ENCODE results near the gene ENO3. TPM values are rescaled to one million over a fixed set of nuclear protein-coding genes. Genes with fewer than 3 reads are reported as not detected.

Gene ENO3
- total RNA-seq, 1 experiment from 2014 or later, result not detected

Other genes starting within 250 kb of the ENO3 start
- gene PELP1, start 247.0 kb upstream of the ENO3 start, total RNA-seq (2014; rRNA removed; shearing (Covaris generic); ENCODE audit: low replicate concordance), result 13.6 and 15.7 TPM in 2 replicates
- 5.7 and 10.5 TPM in 2 replicates for gene ARRB2, start 240.5 kb upstream of the ENO3 start, total RNA-seq (2014; rRNA removed; shearing (Covaris generic); ENCODE audit: low replicate concordance)
- gene MED11, start 219.7 kb upstream of the ENO3 start, total RNA-seq (2014; rRNA removed; shearing (Covaris generic); ENCODE audit: low replicate concordance), result 13.2 and 19.4 TPM in 2 replicates
- 0.30 and 0.33 TPM in 2 replicates for gene ZMYND15, start 211.3 kb upstream of the ENO3 start, total RNA-seq (2014; rRNA removed; shearing (Covaris generic); ENCODE audit: low replicate concordance)
- 1.8 and 3.7 TPM in 2 replicates for gene CXCL16, start 211.2 kb upstream of the ENO3 start, total RNA-seq (2014; rRNA removed; shearing (Covaris generic); ENCODE audit: low replicate concordance)
- gene TM4SF5, start 179.2 kb upstream of the ENO3 start, total RNA-seq (2014; rRNA removed; shearing (Covaris generic); ENCODE audit: low replicate concordance), result not detected in 2 replicates
- not detected in 2 replicates for gene VMO1, start 164.8 kb upstream of the ENO3 start, total RNA-seq (2014; rRNA removed; shearing (Covaris generic); ENCODE audit: low replicate concordance)
- not detected in 2 replicates for gene GLTPD2, start 162.2 kb upstream of the ENO3 start, total RNA-seq (2014; rRNA removed; shearing (Covaris generic); ENCODE audit: low replicate concordance)
- gene PSMB6, start 155.0 kb upstream of the ENO3 start, total RNA-seq (2014; rRNA removed; shearing (Covaris generic); ENCODE audit: low replicate concordance), result 149 and 177 TPM in 2 replicates
- gene PLD2, start 144.0 kb upstream of the ENO3 start, total RNA-seq (2014; rRNA removed; shearing (Covaris generic); ENCODE audit: low replicate concordance), result 3.7 and 5.8 TPM in 2 replicates
- gene MINK1, start 117.8 kb upstream of the ENO3 start, total RNA-seq (2014; rRNA removed; shearing (Covaris generic); ENCODE audit: low replicate concordance), result 15.1 and 19.1 TPM in 2 replicates
- gene C17orf107, start 51.6 kb upstream of the ENO3 start, total RNA-seq (2014; rRNA removed; shearing (Covaris generic); ENCODE audit: low replicate concordance), result 0.16 and 0.94 TPM in 2 replicates
- 0.07 TPM in 1 of 2 replicates, not detected in the other for gene CHRNE, start 48.0 kb upstream of the ENO3 start, total RNA-seq (2014; rRNA removed; shearing (Covaris generic); ENCODE audit: low replicate concordance)
- gene GP1BA, start 18.8 kb upstream of the ENO3 start, total RNA-seq (2014; rRNA removed; shearing (Covaris generic); ENCODE audit: low replicate concordance), result not detected in 2 replicates
- 48.0 and 87.3 TPM in 2 replicates for gene SLC25A11, start 11.1 kb upstream of the ENO3 start, total RNA-seq (2014; rRNA removed; shearing (Covaris generic); ENCODE audit: low replicate concordance)
- gene RNF167, start 10.9 kb upstream of the ENO3 start, total RNA-seq (2014; rRNA removed; shearing (Covaris generic); ENCODE audit: low replicate concordance), result 20.4 and 29.9 TPM in 2 replicates
- gene PFN1, start 2.6 kb upstream of the ENO3 start, total RNA-seq (2014; rRNA removed; shearing (Covaris generic); ENCODE audit: low replicate concordance), result 182 and 263 TPM in 2 replicates
- gene SPAG7, start 16.7 kb downstream of the ENO3 start, total RNA-seq (2014; rRNA removed; shearing (Covaris generic); ENCODE audit: low replicate concordance), result 32.2 and 88.3 TPM in 2 replicates
- 1.9 and 5.6 TPM in 2 replicates for gene CAMTA2, start 36.6 kb downstream of the ENO3 start, total RNA-seq (2014; rRNA removed; shearing (Covaris generic); ENCODE audit: low replicate concordance)
- gene INCA1, start 46.4 kb downstream of the ENO3 start, total RNA-seq (2014; rRNA removed; shearing (Covaris generic); ENCODE audit: low replicate concordance), result not detected in 2 replicates
- gene KIF1C, start 46.8 kb downstream of the ENO3 start, total RNA-seq (2014; rRNA removed; shearing (Covaris generic); ENCODE audit: low replicate concordance), result 19.1 and 58.1 TPM in 2 replicates
- not detected in 2 replicates for gene SLC52A1, start 84.3 kb downstream of the ENO3 start, total RNA-seq (2014; rRNA removed; shearing (Covaris generic); ENCODE audit: low replicate concordance)
- 0.40 and 1.4 TPM in 2 replicates for gene ZFP3, start 127.3 kb downstream of the ENO3 start, total RNA-seq (2014; rRNA removed; shearing (Covaris generic); ENCODE audit: low replicate concordance)
- 10.7 and 15.9 TPM in 2 replicates for gene ZNF232, start 160.8 kb downstream of the ENO3 start, total RNA-seq (2014; rRNA removed; shearing (Covaris generic); ENCODE audit: low replicate concordance)
- not detected in 2 replicates for gene USP6, start 164.9 kb downstream of the ENO3 start, total RNA-seq (2014; rRNA removed; shearing (Covaris generic); ENCODE audit: low replicate concordance)
- gene ZNF594, start 240.7 kb downstream of the ENO3 start, total RNA-seq (2014; rRNA removed; shearing (Covaris generic); ENCODE audit: low replicate concordance), result 3.0 and 3.1 TPM in 2 replicates

All from MG63 (cell line).